OCI-LY3 (cell line): ENCODE measurements around the gene LITAF.

Experiments used
- EZH2phosphoT487 ChIP-seq: fragments of 200-600 bp; shearing (Covaris generic); IDR thresholded peaks from 2 replicates; pipeline ENCODE4 v1.6.1; 2018; ENCODE audit warnings: antibody characterized with exemption, mixed run types, low read depth
- TF ChIP-seq, protein P1 (sequence below): fragments of 200-600, 300-600 bp; sonication (generic); IDR thresholded peaks from 2 replicates; pipeline ENCODE4 v1.5.1; 2014; ENCODE audit warnings: antibody characterized with exemption, low read length, low read depth

GRCh38 chr16:11635113-11635652 is 48.5 kb upstream of the LITAF start:
- TF ChIP-seq, protein P1, sequence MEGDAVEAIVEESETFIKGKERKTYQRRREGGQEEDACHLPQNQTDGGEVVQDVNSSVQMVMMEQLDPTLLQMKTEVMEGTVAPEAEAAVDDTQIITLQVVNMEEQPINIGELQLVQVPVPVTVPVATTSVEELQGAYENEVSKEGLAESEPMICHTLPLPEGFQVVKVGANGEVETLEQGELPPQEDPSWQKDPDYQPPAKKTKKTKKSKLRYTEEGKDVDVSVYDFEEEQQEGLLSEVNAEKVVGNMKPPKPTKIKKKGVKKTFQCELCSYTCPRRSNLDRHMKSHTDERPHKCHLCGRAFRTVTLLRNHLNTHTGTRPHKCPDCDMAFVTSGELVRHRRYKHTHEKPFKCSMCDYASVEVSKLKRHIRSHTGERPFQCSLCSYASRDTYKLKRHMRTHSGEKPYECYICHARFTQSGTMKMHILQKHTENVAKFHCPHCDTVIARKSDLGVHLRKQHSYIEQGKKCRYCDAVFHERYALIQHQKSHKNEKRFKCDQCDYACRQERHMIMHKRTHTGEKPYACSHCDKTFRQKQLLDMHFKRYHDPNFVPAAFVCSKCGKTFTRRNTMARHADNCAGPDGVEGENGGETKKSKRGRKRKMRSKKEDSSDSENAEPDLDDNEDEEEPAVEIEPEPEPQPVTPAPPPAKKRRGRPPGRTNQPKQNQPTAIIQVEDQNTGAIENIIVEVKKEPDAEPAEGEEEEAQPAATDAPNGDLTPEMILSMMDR: no peak
- TF ChIP-seq EZH2phosphoT487: no peak
